SK-N-SH (cell line): ENCODE results near the gene SRD5A1. TPM values are rescaled to one million over a fixed set of nuclear protein-coding genes. Genes with fewer than 3 reads are reported as not detected.

ENCODE experiments used
- CTCF ChIA-PET: fragments of 300-600, 350-600 bp; formaldehyde crosslinking; extraction: SDS; loops from one replicate; lab custom pipeline; 2021; lab: Yijun Ruan, JAX
- POLR2A ChIA-PET: fragments of 350-600 bp; sonication (Branson Sonifier 250); formaldehyde crosslinking; extraction: SDS; loops from one replicate; lab custom pipeline; 2020; ENCODE audit warnings: antibody characterized with exemption, inconsistent platforms; lab: Yijun Ruan, JAX
- DNase-seq: peaks from one replicate; pipeline ENCODE4 v3.0.0; 2012
- H2AFZ ChIP-seq: fragments of 200-600 bp; sonication (generic); 2 replicates; pipeline ENCODE4 v1.8.1; 2016; ENCODE audit warnings: antibody characterized with exemption, mild to moderate bottlenecking, low read depth
- H3F3A ChIP-seq: fragments of 200-600 bp; sonication (generic); replicated peaks from 2 replicates; pipeline ENCODE3; 2016; ENCODE audit warnings: antibody characterized with exemption, mild to moderate bottlenecking; ENCODE audit not compliant: insufficient read depth
- H3K27ac ChIP-seq, 2 experiments: fragments of 200-500 bp in 1 of 2; fragments of 200-600 bp in 1 of 2; sonication (Bioruptor generic) in 1 of 2; sonication (generic), shearing (Covaris generic) in 1 of 2; 2 replicates each; pipeline versions ENCODE4 v1.5.1 to v1.6.1; 2014 to 2016; ENCODE audit warnings: low read depth in 2 of 2, inconsistent platforms in 1 of 2, low read length in 1 of 2, mild to moderate bottlenecking in 1 of 2, mixed read lengths in 1 of 2
- H3K27me3 ChIP-seq: fragments of 200-600 bp; sonication (generic), shearing (Covaris generic); 2 replicates; pipeline ENCODE4 v1.6.1; 2016; ENCODE audit warnings: mixed run types; ENCODE audit not compliant: insufficient read depth
- H3K36me3 ChIP-seq, 2 experiments: fragments of 200-500 bp in 1 of 2; fragments of 200-600 bp in 1 of 2; sonication (Bioruptor generic) in 1 of 2; sonication (generic) in 1 of 2; replicated peaks in 1 of 2; 2 replicates each; pipeline versions ENCODE3 to v1.5.1; 2014 to 2016; ENCODE audit warnings: low read length in 1 of 2, mild to moderate bottlenecking in 1 of 2; ENCODE audit not compliant: insufficient read depth in 2 of 2, control insufficient read depth in 1 of 2
- H3K4me1 ChIP-seq, 2 experiments: fragments of 200-500 bp in 1 of 2; fragments of 200-600 bp in 1 of 2; sonication (Bioruptor generic) in 1 of 2; sonication (generic), shearing (Covaris generic) in 1 of 2; 2 replicates each; pipeline versions ENCODE4 v1.5.1 to v1.6.1; 2014 to 2016; ENCODE audit warnings: low read depth in 1 of 2, low read length in 1 of 2, mixed run types in 1 of 2; ENCODE audit not compliant: insufficient read depth in 2 of 2, control insufficient read depth in 1 of 2
- H3K4me2 ChIP-seq: fragments of 200-600 bp; sonication (generic), shearing (Covaris generic); 2 replicates; pipeline ENCODE4 v1.6.1; 2017; ENCODE audit warnings: mixed run types
- H3K4me3 ChIP-seq, 2 experiments: fragments of 200-500 bp in 1 of 2; fragments of 200-600 bp in 1 of 2; sonication (Bioruptor generic) in 1 of 2; sonication (generic), shearing (Covaris generic) in 1 of 2; 2 replicates each; pipeline versions ENCODE4 v1.5.1 to v1.8.1; 2014 to 2016; ENCODE audit warnings: low read depth in 2 of 2, inconsistent platforms in 1 of 2, low read length in 1 of 2, mild to moderate bottlenecking in 1 of 2, mixed read lengths in 1 of 2, moderate library complexity in 1 of 2
- H3K79me2 ChIP-seq: fragments of 200-600 bp; sonication (generic); 2 replicates; pipeline ENCODE4 v1.8.1; 2017; ENCODE audit warnings: mild to moderate bottlenecking; ENCODE audit not compliant: insufficient read depth
- H3K9ac ChIP-seq: fragments of 200-600 bp; sonication (generic); 2 replicates; pipeline ENCODE4 v1.6.1; 2017; ENCODE audit warnings: mixed run types
- H3K9me2 ChIP-seq: fragments of 200-600 bp; sonication (generic); 2 replicates; pipeline ENCODE4 v1.6.1; 2017; ENCODE audit warnings: mixed run types
- H3K9me3 ChIP-seq: fragments of 200-600 bp; sonication (generic); 2 replicates; pipeline ENCODE4 v1.6.1; 2017; ENCODE audit warnings: mixed run types, mild to moderate bottlenecking, moderate library complexity
- H4K20me1 ChIP-seq: fragments of 200-600 bp; sonication (generic); 2 replicates; pipeline ENCODE4 v1.6.1; 2017; ENCODE audit warnings: mild to moderate bottlenecking, mixed run types; ENCODE audit not compliant: insufficient read depth
- CHD2 ChIP-seq: fragments of 150-350 bp; IDR thresholded peaks from 2 replicates; pipeline ENCODE4 v1.6.1; 2018; ENCODE audit warnings: low read length; ENCODE audit not compliant: partially characterized antibody
- FOSL2 ChIP-seq: IDR thresholded peaks from 2 replicates; pipeline ENCODE4 v1.4.0; 2012; ENCODE audit warnings: low read depth, mild to moderate bottlenecking, moderate library complexity, borderline replicate concordance
- FOXJ3 ChIP-seq: sonication (generic); formaldehyde crosslinking; IDR thresholded peaks from 2 replicates; pipeline ENCODE4 v1.5.1; 2020; ENCODE audit warnings: mild to moderate bottlenecking, missing genetic modification reagents
- MAX ChIP-seq: IDR thresholded peaks from 2 replicates; pipeline ENCODE4 v1.4.0; 2012; ENCODE audit warnings: low read depth
- MEF2A ChIP-seq: IDR thresholded peaks from 2 replicates; pipeline ENCODE4 v1.4.0; 2012; ENCODE audit warnings: low read depth, borderline replicate concordance
- NFIC ChIP-seq: IDR thresholded peaks from 2 replicates; pipeline ENCODE4 v1.4.0; 2012; ENCODE audit warnings: borderline replicate concordance
- NRF1 ChIP-seq: IDR thresholded peaks from 2 replicates; pipeline ENCODE4 v1.6.1; 2012; ENCODE audit warnings: low read depth, mild to moderate bottlenecking, low read length
- RAD21 ChIP-seq: IDR thresholded peaks from 2 replicates; pipeline ENCODE4 v1.6.1; 2012; ENCODE audit warnings: mild to moderate bottlenecking, low read length
- REST ChIP-seq: IDR thresholded peaks from 2 replicates; pipeline ENCODE4 v1.6.1; 2012; ENCODE audit warnings: mild to moderate bottlenecking, low read depth, low read length, moderate library complexity
- RFX5 ChIP-seq: IDR thresholded peaks from 2 replicates; pipeline ENCODE4 v1.6.1; 2012; ENCODE audit warnings: mild to moderate bottlenecking, improper control_type of control experiment, low read length
- SIN3A ChIP-seq: IDR thresholded peaks from 2 replicates; pipeline ENCODE4 v1.6.1; 2012; ENCODE audit warnings: low read depth, mild to moderate bottlenecking, low read length, moderate library complexity, borderline replicate concordance
- SMC3 ChIP-seq: IDR thresholded peaks from 2 replicates; pipeline ENCODE4 v1.6.1; 2012; ENCODE audit warnings: low read depth, low read length, improper control_type of control experiment
- TAF1 ChIP-seq: IDR thresholded peaks from 2 replicates; pipeline ENCODE4 v1.6.1; 2012; ENCODE audit warnings: low read depth, mild to moderate bottlenecking, low read length, moderate library complexity, borderline replicate concordance
- TCF12 ChIP-seq: IDR thresholded peaks from 2 replicates; pipeline ENCODE4 v1.4.0; 2012
- YY1 ChIP-seq: IDR thresholded peaks from 2 replicates; pipeline ENCODE4 v1.4.0; 2012; ENCODE audit warnings: low read depth, mild to moderate bottlenecking
- WGBS: methylation state at CpG from one replicate; pipeline ENCODE4 v1.1.6; 2017; ENCODE audit warnings: low lambda C conversion rate; 5-methylcytosine and 5-hydroxymethylcytosine counted together
- polyA plus RNA-seq, 3 experiments: library from polyadenylated mRNA; depleted of rRNA; stranded (reverse); fragments of >200 nt; gene quantifications; 2 replicates each; pipeline ENCODE4 v1.2.3, GENCODE V29; 2012
- TF ChIP-seq, protein P1 (sequence below): fragments of 200-600 bp; sonication (generic); IDR thresholded peaks from 2 replicates; pipeline ENCODE4 v1.6.1; 2017; ENCODE audit warnings: antibody characterized with exemption, mild to moderate bottlenecking, moderate library complexity
- TF ChIP-seq, protein P2 (sequence below): IDR thresholded peaks from 2 replicates; pipeline ENCODE4 v1.4.0; 2012; ENCODE audit warnings: low read depth, borderline replicate concordance

Gene SRD5A1
- polyA plus RNA-seq, 1 of the 3 experiments (the other 2 are of a cell fraction), result 24.0 TPM

DNA sequence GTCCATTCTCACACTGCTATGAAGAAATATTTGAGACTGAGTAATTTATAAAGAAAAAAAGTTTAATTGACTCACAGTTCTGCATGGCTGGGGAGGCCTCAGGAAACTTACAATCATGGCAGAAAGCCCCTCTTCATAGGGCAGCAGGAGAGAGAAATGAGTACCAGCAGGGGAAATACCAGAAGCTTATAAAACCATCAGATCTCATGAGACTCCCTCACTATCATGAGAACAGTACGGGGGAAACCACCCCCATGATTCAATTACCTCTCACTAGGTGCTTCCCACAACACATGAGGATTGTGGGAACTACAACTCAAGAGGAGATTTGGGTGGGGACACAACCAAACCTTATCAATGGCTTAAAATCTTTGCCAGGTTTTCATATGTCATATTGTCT, 59.7 kb downstream of the SRD5A1 start:
- no peaks in the 10 kb centered on the region for H3K4me1 ChIP-seq
- no peaks in the 10 kb centered on the region for H3K79me2 ChIP-seq
- DNase-seq, result no peak
- H2AFZ ChIP-seq, result no peak overlapping the region
- WGBS, result 0% methylated on average over 1 of the region's 1 CpG
- H3K36me3 ChIP-seq, result no peaks in the 10 kb centered on the region
- H3K27ac ChIP-seq, result no peak overlapping the region
- POLR2A ChIA-PET, result no interaction called here
- no peak overlapping the region for H3K4me2 ChIP-seq
- no peak for TF ChIP-seq RFX5
- TF ChIP-seq, protein P1, sequence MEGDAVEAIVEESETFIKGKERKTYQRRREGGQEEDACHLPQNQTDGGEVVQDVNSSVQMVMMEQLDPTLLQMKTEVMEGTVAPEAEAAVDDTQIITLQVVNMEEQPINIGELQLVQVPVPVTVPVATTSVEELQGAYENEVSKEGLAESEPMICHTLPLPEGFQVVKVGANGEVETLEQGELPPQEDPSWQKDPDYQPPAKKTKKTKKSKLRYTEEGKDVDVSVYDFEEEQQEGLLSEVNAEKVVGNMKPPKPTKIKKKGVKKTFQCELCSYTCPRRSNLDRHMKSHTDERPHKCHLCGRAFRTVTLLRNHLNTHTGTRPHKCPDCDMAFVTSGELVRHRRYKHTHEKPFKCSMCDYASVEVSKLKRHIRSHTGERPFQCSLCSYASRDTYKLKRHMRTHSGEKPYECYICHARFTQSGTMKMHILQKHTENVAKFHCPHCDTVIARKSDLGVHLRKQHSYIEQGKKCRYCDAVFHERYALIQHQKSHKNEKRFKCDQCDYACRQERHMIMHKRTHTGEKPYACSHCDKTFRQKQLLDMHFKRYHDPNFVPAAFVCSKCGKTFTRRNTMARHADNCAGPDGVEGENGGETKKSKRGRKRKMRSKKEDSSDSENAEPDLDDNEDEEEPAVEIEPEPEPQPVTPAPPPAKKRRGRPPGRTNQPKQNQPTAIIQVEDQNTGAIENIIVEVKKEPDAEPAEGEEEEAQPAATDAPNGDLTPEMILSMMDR, result no peak
- no peak for TF ChIP-seq MEF2A
- no peak for TF ChIP-seq CHD2
- TF ChIP-seq SIN3A, result no peak
- no peak for TF ChIP-seq SMC3
- no peak for TF ChIP-seq FOXJ3 (CRISPR knock-in tag)
- no peak for TF ChIP-seq YY1
- no peak for TF ChIP-seq NRF1
- no peak for TF ChIP-seq TCF12
- H3K4me3 ChIP-seq, result no peak overlapping the region
- no peaks in the 10 kb centered on the region; the same call in 1 of the 2 replicates for H3K9me2 ChIP-seq
- no peaks in the 10 kb centered on the region for H3K27me3 ChIP-seq
- CTCF ChIA-PET, result no interaction called here
- H4K20me1 ChIP-seq, result no peaks in the 10 kb centered on the region
- H3K9ac ChIP-seq, result no peak overlapping the region
- H3F3A ChIP-seq, result no peaks in the 10 kb centered on the region
- no peaks in the 10 kb centered on the region for H3K9me3 ChIP-seq

GRCh38 chr5:6698696-6699095, 65.5 kb downstream of the SRD5A1 start:
- no peak for DNase-seq
- CTCF ChIA-PET, result no interaction called here
- Histone ChIP-seq H3K9me2 (no peaks in the 10 kb centered on the region; the same call in 1 of the 2 replicates), H2AFZ (no peak overlapping the region), H3K4me1 (peaks cover 0 to 4% of the 10 kb centered on the region in 2 experiments; a peak in 2 of 4 replicates), H3K4me2 (no peak overlapping the region)
- TF ChIP-seq MAX (no peak), RAD21 (no peak), NFIC (no peak), TAF1 (no peak), REST (no peak), YY1 (no peak), FOSL2 (no peak), MEF2A (no peak), TCF12 (no peak)
- TF ChIP-seq, protein P2, sequence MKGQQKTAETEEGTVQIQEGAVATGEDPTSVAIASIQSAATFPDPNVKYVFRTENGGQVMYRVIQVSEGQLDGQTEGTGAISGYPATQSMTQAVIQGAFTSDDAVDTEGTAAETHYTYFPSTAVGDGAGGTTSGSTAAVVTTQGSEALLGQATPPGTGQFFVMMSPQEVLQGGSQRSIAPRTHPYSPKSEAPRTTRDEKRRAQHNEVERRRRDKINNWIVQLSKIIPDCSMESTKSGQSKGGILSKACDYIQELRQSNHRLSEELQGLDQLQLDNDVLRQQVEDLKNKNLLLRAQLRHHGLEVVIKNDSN, result no peak
- TF ChIP-seq, all 33 proteins: peak for 0
- Histone ChIP-seq H3K27me3 (no peaks in the 10 kb centered on the region), H3K9ac (no peak overlapping the region), H3K79me2 (no peaks in the 10 kb centered on the region), H3F3A (no peaks in the 10 kb centered on the region), H4K20me1 (no peaks in the 10 kb centered on the region), H3K36me3 (no peaks in the 10 kb centered on the region), H3K27ac (no peak overlapping the region), H3K4me3 (no peak overlapping the region), H3K9me3 (no peaks in the 10 kb centered on the region)
- 48% methylated on average over 1 of the region's 1 CpG for WGBS
- POLR2A ChIA-PET, result no interaction called here
